ENCODE data around the gene DCLRE1A.

Gene DCLRE1A

DNA sequence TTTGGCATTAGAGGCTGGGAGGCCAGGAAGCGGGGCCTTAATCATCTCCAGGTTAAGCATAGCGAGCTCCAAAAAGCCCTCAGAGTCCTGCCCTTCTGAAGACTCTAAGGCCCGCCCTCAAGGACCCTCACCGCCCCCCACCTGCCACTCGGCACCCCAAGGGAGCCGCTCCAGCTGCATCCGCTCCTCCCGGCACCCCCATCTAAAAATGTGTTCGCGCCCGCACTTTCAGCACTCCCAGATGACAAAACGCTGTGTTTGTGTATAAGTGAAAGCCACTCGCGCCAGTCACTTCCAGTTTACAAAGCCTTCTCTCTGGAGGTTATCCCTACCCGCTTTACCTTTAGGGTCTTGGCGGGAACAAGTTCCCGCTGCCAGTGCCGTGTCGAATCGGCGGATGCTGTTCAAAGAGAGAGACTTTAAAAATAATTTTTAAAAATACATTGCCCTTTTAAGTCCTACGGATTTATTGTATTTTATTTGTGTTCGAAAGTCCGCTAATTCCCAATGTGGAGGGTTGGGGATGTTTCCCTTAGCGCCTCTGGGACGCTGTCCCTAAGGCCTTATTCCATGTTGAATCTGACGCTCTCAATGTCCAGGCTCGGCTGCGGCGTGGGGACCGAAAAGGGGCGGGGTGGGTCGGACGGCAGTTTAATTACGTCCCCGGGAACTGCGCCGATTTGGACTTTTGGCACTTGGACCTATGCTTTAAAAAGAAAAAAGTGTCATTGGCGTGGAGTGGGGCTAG lies at the start of gene DCLRE1A, which contains the start of gene NHLRC2:
TSS of gene DCLRE1A (minus strand) at position 70 of the 748 bp plus-strand sequence. CDS start 900 bp downstream, outside the sequence.
TSS of gene NHLRC2 (plus strand) at position 649 of the 748 bp plus-strand sequence. CDS start 212 bp downstream, outside the sequence.
- peak; percentile 74 to 81 for DNase-seq

DNA sequence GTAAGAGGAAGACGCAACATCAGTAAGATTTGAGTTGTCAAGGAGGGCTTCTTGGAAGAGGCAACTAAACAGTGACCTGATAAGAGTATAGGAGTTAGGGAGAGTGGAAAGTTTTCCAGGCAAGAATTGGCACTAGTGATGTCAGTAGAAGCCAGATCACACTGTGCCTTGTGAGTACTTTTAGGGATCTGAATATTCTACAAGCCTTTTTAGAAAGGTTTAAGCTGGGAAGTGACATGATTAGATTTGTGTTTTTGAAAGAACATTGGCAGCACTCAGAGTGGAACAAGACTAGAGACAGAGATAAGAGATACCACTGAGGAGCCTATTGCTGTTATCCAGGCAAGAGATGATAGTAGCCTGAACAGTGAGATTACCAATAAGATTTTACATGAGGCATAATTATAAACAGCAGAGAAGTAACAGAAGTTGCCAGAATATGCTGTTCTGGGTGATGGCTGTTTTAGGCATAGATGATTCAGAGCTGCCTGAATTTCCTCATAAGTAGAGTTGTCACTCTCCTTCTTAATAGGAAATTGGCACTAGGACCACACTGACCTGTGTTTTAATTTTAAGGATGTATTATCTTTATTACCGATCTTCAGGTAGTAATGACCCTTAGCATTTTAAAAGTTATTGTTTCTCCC lies 46.2 kb upstream of the DCLRE1A start:
- no peak for DNase-seq

DNA sequence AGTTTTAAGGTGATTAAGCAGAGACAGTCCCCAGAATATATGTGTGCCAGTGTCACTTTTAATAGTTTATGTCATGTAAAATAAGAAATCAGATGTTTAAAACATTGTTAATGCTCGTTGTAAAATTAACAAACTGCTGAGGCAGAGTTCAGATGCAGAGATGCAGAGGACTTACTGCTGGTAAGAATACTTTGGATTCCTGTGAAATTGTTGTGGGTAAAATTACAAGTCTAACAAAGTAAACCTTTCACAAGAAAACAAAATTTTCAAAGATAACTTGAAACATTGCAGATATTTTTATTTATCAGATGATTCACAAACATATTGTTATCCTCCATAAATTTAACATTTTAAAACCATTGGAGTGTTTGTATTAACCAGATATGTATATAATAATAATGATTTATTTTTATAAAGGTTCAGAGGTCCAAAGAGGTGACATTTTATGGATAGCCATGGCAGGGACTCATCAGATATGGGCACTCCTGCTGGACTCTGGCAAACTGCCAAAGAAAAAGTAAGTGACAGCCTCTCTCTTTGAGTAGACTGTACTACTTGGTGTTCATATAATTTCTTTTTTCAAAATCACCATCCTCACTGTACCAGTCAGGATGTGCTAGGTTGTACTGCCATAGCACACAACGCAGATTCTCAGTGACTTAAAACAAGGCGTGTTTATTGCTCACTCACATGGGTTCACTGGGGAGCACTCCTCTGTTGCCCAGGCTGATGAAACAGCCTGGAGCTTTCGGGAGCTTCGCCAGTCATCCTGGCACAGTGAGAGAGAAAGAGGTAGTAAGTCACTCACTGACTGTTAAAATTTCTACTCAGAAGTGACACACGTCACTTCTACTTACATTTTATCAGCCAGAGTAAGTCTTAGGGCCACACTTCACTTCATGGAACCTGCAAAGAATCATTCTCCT lies 44.1 kb upstream of the DCLRE1A start:
- DNase-seq: no peak

GRCh38 chr10:113895018-113895417 lies 41.1 kb upstream of the DCLRE1A start:
- DNase-seq: no peak

DNA sequence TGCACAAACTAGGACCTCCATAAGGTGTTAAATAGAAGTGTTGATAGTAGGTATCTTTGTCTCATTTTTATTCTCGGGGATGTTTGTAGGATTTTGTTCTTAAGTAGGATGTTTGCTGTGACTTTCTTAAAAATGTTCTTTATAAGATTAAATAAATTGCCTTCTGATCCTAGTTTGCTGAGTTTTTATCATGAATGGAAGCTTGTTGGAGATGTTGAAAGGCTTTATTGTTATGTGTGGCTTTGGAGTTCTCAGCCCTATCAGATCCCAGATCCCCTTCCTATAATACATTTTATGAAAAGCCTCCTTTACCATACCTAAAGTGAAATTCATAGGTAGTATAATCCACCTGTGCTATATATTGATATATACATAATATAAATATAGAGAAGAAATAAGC lies 40.7 kb upstream of the DCLRE1A start:
- DNase-seq: no peak

DNA sequence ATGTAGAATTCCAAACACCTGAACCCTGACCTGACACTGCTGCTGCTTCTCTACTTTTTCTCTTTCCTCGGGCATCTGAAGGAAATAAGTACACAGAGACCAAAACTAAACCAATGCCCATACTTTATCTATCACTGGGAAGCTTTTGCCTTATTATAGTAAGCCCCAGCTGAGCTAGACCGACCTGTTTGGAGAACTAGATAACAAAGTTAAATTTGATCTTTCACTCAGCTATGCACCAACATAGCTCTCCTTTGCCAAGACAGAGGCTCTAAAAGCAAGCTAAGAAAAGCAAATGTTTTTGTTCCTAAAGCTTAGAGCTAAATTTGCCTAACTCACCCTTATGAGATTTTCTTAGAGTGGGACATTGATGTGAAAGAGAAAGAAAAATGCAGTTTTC lies 39.7 kb upstream of the DCLRE1A start:
- DNase-seq: no peak

- peak in 1 of 2 donors; percentile 18 for DNase-seq
These were observed 37.6 kb upstream of the DCLRE1A start for GRCh38 chr10:113891476-113891875.

DNA sequence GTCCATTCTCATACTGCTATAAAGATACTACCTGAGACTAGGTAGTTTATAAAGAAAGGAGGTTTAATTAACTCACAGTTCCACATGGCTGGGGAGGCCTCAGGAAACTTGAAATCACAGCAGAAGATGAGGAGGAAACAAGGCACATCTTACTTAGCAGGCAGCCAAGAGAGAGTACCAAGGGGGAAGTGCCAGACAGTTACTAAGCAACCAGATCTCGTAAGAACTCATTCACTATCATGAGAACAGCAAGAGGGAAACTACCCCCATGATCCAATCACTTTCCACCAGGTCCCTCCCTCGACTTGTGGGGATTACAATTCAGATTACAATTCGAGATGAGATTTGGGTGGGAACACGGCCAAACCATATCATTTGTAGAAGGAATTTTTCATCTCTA lies 36.9 kb upstream of the DCLRE1A start:
- no peak for DNase-seq

DNA sequence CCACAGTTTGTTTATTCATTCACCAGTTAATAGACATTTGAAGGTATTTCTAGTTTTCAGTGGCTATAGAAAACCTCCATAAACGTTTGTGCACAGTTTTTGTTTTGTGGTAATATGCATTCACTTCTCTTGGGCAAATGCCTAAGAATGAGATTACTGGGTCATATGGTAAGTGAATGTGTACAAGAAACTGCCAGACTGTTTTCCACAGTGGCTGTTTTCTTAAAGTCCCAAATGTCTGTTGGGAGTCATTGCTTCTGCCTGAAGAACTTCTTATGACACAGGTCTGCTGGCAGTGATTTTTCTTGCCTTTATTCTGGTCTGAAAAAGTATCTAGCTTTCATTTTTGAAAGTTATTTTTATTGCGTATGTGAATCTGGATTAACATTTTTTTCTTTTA lies 36.0 kb upstream of the DCLRE1A start:
- no peak for DNase-seq

- no peak for DNase-seq
These were observed 28.4 kb upstream of the DCLRE1A start for GRCh38 chr10:113882240-113882639.

- DNase-seq: no peak
These were observed 26.4 kb upstream of the DCLRE1A start for GRCh38 chr10:113880236-113880635.

DNA sequence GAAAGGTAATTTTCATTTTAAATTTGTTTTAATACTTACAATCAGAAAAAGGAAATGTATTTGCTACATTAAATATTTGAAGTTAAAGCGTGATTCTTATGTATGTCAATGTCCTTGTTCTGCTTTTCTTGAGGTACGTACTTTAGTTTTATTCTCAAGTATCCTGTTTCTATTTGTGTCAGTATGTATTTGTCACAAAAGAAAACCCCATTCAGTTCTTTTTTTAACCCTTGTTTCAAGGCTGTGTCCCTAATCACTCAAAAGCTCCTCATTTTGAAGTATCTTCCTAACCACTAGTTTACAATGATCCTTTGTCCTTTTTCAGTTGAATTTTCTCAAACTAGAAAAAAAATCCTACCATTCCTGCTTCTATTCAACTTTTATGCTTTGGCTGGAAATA lies 25.8 kb upstream of the DCLRE1A start:
- DNase-seq: no peak

DNA sequence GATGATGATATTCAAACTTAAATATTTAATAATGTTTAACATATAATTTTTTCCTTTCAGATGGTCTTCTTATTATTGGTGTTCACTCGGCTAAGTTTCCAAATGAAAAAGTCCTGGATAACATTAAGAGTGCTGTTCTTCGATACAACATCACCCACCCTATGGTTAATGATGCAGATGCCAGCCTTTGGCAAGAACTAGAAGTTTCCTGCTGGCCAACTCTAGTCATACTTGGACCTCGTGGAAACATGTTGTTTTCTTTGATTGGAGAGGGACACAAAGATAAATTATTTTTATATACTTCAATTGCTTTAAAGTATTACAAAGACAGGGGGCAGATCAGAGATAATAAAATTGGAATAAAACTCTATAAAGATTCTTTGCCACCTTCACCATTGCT lies 22.6 kb upstream of the DCLRE1A start:
- no peak for DNase-seq

- DNase-seq: no peak
These were observed 21.3 kb upstream of the DCLRE1A start for GRCh38 chr10:113875212-113875611.

DNA sequence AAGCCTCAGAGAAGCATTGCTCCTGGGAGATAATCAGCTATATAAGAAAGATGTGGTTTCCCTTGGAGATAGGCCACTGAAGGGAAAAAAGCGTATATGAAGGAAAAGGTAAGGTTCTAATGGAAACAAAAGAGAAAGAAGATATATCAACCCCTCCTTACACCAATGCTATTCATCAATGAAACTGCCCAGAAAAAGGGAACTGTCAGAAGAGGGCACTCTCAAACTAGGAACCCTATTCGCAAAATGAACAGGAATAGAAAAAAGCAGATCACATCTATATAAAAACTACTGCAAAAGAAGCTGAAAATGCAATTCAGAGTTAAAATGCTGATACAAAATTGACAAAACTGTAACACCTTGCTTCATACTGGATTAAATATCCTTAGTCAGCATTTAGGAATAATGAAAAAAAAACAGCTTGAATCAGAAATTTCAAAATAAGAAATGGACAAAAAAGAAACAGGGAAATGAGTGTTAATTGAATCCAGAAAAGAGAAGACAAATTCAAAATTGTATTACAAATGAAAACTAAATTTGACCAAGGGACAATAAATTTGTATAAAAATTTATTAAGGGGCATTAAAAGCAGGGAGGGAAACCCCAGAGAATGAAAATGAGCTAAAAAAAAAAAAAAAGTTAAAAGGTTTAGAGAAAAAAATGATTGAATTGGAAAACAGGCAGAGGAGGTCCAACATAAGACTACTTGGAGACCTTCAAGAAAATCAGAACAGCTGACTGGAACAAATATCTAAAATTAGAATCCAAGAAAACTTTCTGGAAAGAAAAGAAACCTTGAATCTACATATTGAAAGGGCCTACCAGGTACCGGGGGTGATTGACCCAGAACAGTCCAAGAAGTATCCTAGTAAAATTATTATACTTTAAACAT lies 18.5 kb upstream of the DCLRE1A start:
- DNase-seq: no peak

DNA sequence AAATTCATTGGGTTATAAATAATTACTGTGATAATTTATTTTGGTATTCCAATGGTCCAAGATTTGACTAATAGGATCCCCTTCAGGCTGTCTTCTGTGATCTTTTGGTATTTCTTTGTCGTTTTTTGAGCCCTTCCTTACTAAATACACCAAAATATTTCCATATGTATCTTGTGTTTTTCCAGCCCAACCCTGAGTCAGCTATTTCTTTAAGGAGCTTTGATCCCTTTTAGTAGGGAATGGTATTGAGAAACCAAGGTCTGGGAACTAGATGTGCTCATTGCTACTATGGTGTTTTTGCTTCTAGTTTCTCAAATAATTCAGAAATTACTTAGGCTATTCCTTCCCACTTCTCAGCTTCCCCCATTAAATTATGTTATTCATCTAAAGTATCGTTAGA lies 15.9 kb upstream of the DCLRE1A start:
- DNase-seq: no peak

DNA sequence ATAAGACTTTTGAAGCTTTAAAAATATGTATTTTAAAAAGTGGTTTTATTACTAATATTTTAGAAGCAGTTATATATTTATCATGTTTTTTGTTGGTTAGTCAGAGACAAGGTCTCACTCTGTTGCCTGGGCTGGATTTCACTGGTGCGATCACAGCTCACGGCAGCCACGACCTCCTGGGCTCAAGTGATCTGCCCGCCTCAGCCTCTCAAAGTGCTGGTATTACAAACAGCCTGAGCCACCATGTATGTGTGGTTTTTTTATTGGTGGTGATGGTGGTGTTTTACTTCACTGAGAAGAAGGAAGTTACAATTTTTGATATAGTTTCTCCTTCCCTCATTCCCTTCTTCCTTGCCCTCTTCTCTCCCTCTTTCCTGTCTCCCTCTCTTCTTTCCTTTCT lies 14.0 kb upstream of the DCLRE1A start:
- no peak for DNase-seq

- no peak for DNase-seq
These were observed 12.9 kb upstream of the DCLRE1A start for GRCh38 chr10:113866551-113867394.

DNA sequence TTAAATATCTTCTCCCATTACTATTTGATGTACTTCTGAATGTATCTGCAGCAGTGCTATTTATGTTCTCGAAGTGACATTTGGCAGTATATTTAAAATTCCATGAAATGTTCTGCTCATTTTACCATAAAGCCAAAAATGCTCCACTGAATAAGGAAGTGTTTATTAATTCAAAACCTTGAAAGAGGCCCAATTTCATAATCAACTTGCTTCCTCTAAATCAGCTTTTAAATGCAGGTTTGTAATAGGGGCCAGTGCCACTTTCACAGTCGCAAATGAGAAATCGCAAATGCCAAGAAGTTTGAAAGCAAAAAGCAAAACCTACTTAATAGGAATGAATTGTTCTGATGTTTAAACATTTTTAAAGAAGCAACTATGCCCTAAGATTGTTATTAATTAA lies 12.0 kb upstream of the DCLRE1A start:
- DNase-seq: no peak

DNA sequence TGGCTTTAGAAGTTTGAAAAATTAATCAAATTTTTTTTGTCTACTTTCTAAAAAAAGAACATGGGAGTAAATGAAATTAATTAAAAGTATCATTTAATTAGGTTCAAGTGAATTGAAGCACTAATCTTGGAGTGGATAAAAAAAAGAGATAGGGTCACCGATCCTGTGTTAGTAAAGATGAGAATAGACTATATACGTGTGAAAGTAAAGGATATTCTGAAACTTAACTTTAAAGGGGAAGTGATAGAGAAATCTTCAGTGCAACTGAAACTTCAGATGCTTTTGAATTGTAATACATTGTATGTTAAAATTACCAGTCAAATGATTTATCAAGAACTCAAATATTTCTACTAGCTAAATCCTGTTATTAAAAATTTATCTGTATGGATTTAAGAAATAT lies 5.4 kb upstream of the DCLRE1A start:
- no peak for DNase-seq

DNA sequence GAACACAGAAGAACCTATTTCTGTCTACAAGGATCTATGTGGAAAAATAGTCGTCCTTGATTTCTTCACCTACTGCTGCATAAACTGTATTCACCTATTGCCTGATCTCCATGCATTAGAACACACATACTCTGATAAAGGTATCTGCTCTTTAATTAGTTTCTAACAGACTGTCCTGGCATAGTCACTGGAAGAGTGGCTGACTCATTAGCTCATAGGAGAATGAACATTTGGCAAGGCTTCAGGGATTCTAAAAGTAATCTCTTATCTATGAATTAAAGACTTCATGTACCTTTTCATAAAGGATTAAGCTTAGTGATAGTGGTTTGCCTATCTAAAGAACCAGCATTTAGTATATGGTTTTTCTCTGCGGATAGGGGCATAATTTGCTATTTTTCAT lies 4.7 kb upstream of the DCLRE1A start:
- DNase-seq: no peak

Measured in hippocampal formation (tissue), 2 donors.